Fibroblast of lung (primary cell): ENCODE data around the gene CARHSP1. TPM values are rescaled to one million over a fixed set of nuclear protein-coding genes. Genes with fewer than 3 reads are reported as not detected.

Source experiments
- DNase-seq, 2 donors: peaks; one replicate each; pipeline versions ENCODE4 v3.0.0 to v3.0.0-alpha.2; 2010; ENCODE audit warnings: low read depth in 2 of 2
- H2AFZ ChIP-seq: 2 replicates; pipeline ENCODE4 v1.5.1; 2012; ENCODE audit warnings: low read length, control low read depth, inconsistent platforms
- H3K27ac ChIP-seq: 2 replicates; pipeline ENCODE4 v1.5.1; 2011; ENCODE audit warnings: low read length, control low read depth; ENCODE audit not compliant: insufficient read depth
- H3K27me3 ChIP-seq: 2 replicates; pipeline ENCODE4 v1.5.1; 2011; ENCODE audit warnings: mild to moderate bottlenecking, low read length; ENCODE audit not compliant: control insufficient read depth, insufficient read depth
- H3K36me3 ChIP-seq: 2 replicates; pipeline ENCODE4 v1.5.1; 2011; ENCODE audit warnings: low read length; ENCODE audit not compliant: control insufficient read depth, insufficient read depth
- H3K4me1 ChIP-seq: 2 replicates; pipeline ENCODE4 v1.5.1; 2011; ENCODE audit warnings: low read length; ENCODE audit not compliant: control insufficient read depth, insufficient read depth; ENCODE audit errors: extremely low read depth
- H3K4me2 ChIP-seq: 2 replicates; pipeline ENCODE4 v1.5.1; 2011; ENCODE audit warnings: low read length, control low read depth; ENCODE audit not compliant: insufficient read depth; ENCODE audit errors: extremely low read depth
- H3K4me3 ChIP-seq, 4 experiments: fragments of 200-600 bp in 1 of 4; sonication (generic) in 1 of 4; replicated peaks in 1 of 4; 2 replicates each; pipeline ENCODE4 v1.5.1; 2011 to 2016; ENCODE audit warnings: low read length in 4 of 4, low read depth in 3 of 4, mild to moderate bottlenecking in 3 of 4, control low read depth in 2 of 4, inconsistent platforms in 1 of 4, mixed read lengths in 1 of 4; ENCODE audit not compliant: insufficient read depth in 1 of 4; ENCODE audit errors: control extremely low read depth in 1 of 4
- H3K79me2 ChIP-seq: 2 replicates; pipeline ENCODE4 v1.5.1; 2012; ENCODE audit warnings: mild to moderate bottlenecking, low read length, inconsistent platforms; ENCODE audit not compliant: control insufficient read depth, insufficient read depth
- H3K9ac ChIP-seq: 2 replicates; pipeline ENCODE4 v1.5.1; 2011; ENCODE audit warnings: mild to moderate bottlenecking, low read length, control low read depth; ENCODE audit not compliant: insufficient read depth
- H3K9me3 ChIP-seq: 2 replicates; pipeline ENCODE4 v1.5.1; 2012; ENCODE audit warnings: low read depth, low read length; ENCODE audit not compliant: control insufficient read depth, insufficient read depth
- H4K20me1 ChIP-seq: 2 replicates; pipeline ENCODE4 v1.5.1; 2011; ENCODE audit warnings: low read length; ENCODE audit not compliant: control insufficient read depth, insufficient read depth; ENCODE audit errors: extremely low read depth
- EZH2 ChIP-seq: IDR thresholded peaks from 2 replicates; pipeline ENCODE4 v1.5.1; 2012; ENCODE audit warnings: low read length, control low read depth, mild to moderate bottlenecking; ENCODE audit errors: missing control alignments
- polyA plus RNA-seq, 2 donors: library from polyadenylated mRNA; depleted of rRNA in 1 of 2; stranded (reverse) in 1 of 2; unstranded in 1 of 2; fragments of >200 nt; gene quantifications; 2 replicates each; pipeline ENCODE4 v1.2.1, GENCODE V29; 2011 to 2012; ENCODE audit warnings: missing spikeins in 1 of 2
- total RNA-seq: library from RNA; depleted of rRNA; stranded (reverse); fragments of >200 nt; gene quantifications from 2 replicates; pipeline ENCODE4 v1.2.1, GENCODE V29; 2014
- TF ChIP-seq, protein P1 (sequence below), 2 donors: IDR thresholded peaks in 1 of 2; conservative IDR thresholded peaks in 1 of 2; 1 replicate in 1 of 2; 2 replicates in 1 of 2; pipeline ENCODE4 v1.5.1; 2011 to 2012; ENCODE audit warnings: low read length in 2 of 2, control low read depth in 1 of 2, inconsistent platforms in 1 of 2, low read depth in 1 of 2, mild to moderate bottlenecking in 1 of 2

The CARHSP1 gene
- total and polyA plus RNA-seq, 2 donors (not counting 1 experiment from before 2014, with no cell fraction given), result 90.9 to 108 TPM

DNA sequence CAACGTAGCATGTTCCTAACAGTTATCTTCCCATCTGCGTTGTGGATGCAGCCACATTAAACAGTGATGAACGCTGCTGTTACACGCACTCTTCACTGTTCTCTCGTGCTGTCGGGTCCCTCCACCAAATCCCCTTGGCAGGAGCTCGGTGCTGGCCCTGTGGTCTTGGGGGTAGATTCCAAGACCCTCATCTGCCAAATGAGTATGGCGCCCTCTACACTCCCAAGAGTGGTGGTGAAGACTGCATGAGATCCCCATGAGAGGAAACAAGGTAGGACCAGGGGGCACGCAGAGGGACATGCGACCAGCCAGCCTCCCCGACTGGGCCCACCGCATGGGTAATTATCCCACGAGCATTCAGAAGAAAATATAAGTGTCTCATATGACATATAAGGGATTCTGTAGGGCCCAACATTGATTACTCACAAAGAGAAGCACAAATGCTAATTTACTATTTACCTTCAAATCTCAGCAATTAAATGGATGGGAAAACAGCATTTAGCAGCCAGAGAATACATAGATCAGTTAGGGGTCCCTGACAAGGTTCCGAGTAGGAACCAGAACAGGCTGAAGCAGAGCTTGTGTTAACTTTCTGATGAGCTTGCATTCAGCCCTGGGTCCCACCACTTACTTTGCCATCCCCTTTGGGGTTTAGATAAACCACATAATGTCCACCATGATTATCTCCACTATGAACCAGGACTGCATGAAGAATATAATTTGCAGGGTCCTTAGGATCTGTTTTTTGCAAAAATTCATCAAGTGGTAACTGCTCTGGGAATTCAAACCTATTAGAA, 37.2 kb upstream of the CARHSP1 start:
- no peak overlapping the region for H3K4me2 ChIP-seq
- TF ChIP-seq, protein P1, sequence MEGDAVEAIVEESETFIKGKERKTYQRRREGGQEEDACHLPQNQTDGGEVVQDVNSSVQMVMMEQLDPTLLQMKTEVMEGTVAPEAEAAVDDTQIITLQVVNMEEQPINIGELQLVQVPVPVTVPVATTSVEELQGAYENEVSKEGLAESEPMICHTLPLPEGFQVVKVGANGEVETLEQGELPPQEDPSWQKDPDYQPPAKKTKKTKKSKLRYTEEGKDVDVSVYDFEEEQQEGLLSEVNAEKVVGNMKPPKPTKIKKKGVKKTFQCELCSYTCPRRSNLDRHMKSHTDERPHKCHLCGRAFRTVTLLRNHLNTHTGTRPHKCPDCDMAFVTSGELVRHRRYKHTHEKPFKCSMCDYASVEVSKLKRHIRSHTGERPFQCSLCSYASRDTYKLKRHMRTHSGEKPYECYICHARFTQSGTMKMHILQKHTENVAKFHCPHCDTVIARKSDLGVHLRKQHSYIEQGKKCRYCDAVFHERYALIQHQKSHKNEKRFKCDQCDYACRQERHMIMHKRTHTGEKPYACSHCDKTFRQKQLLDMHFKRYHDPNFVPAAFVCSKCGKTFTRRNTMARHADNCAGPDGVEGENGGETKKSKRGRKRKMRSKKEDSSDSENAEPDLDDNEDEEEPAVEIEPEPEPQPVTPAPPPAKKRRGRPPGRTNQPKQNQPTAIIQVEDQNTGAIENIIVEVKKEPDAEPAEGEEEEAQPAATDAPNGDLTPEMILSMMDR (conservative IDR thresholded peaks at IDR 0.05 in 1 of 2, IDR thresholded peaks at IDR 0.05 in 1 of 2; ENCODE audit: low read depth in 1 of 2, low read length in 2 of 2), result peak; percentile 13 to 28
- TF ChIP-seq EZH2, result no peak
- H3K79me2 ChIP-seq, result peaks cover 2% of the 10 kb centered on the region
- H3K9ac ChIP-seq, result no peak overlapping the region
- no peaks in the 10 kb centered on the region for H3K4me1 ChIP-seq
- no peaks in the 10 kb centered on the region for H3K27me3 ChIP-seq
- no peaks in the 10 kb centered on the region for H3K9me3 ChIP-seq
- DNase-seq, result no peak
- no peaks in the 10 kb centered on the region for H4K20me1 ChIP-seq
- H3K27ac ChIP-seq, result no peak overlapping the region
- no peak overlapping the region for H3K4me3 ChIP-seq
- H2AFZ ChIP-seq, result no peak overlapping the region
- peaks cover 12% of the 10 kb centered on the region for H3K36me3 ChIP-seq

DNA sequence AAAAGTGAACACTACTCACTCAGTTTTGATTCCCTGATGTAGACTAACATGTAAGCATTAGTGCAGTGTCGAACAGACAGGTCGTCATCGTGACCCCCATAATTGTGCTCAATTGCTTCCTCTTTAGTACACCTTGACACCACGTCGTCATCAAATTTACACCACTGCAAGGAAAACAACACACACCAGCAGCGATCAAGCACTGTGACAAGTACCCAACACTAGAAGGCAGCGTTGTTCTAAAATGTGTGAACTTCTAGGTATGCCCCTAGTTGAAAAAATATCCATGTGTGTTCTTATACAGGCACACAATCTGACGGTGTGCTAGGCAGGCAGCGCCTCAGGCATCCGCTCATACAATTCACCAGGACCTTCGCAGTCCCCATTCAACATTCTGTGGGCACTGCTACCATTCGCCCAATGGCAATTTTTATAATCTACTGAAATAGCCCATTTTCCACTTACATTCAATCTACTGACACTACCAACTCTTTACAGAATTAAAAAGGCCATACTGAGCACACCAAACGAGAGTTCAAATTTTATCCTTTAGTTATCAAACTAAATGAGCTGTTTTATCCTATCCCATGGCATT, 36.5 kb upstream of the CARHSP1 start:
- Histone ChIP-seq H4K20me1 (no peaks in the 10 kb centered on the region), H3K9me3 (no peaks in the 10 kb centered on the region), H2AFZ (no peak overlapping the region), H3K4me2 (no peak overlapping the region), H3K36me3 (peaks cover 11% of the 10 kb centered on the region), H3K27me3 (no peaks in the 10 kb centered on the region), H3K4me1 (no peaks in the 10 kb centered on the region), H3K9ac (no peak overlapping the region), H3K27ac (no peak overlapping the region), H3K4me3 (no peak overlapping the region), H3K79me2 (peaks cover 2% of the 10 kb centered on the region)
- TF ChIP-seq, protein P1 (conservative IDR thresholded peaks at IDR 0.05 in 1 of 2, IDR thresholded peaks at IDR 0.05 in 1 of 2; ENCODE audit: low read depth in 1 of 2, low read length in 2 of 2), result peak; percentile 57 to 60
- TF ChIP-seq EZH2, result no peak
- DNase-seq, result peak; percentile 33 to 59

DNA sequence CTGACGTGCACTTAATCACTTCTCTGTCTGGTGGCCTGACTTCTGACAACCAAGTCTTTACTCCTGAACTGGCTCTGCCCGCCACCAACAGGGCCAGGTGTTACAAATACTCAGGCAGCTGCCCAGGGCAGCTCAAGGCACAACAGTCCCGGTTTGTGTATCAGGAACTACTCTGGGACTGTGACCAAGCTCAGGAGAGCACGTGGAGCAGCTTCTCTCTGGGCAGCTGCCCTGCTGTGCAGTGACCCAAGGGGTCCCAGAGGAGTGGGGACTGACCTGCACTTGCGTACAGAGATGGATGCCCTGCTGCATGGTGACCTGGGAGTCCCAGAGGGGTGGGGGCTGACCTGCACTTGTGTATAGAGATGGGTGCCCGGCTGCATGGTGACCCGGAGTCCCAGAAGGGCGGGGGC, 35.2 kb upstream of the CARHSP1 start:
- no peak overlapping the region for H3K27ac ChIP-seq
- no peaks in the 10 kb centered on the region for H3K27me3 ChIP-seq
- no peaks in the 10 kb centered on the region for H3K4me1 ChIP-seq
- H3K9me3 ChIP-seq, result no peaks in the 10 kb centered on the region
- peaks cover 12% of the 10 kb centered on the region for H3K36me3 ChIP-seq
- no peak overlapping the region for H3K4me3 ChIP-seq
- no peak for DNase-seq
- no peaks in the 10 kb centered on the region for H4K20me1 ChIP-seq
- peaks cover 2% of the 10 kb centered on the region for H3K79me2 ChIP-seq
- no peak overlapping the region for H2AFZ ChIP-seq
- H3K4me2 ChIP-seq, result no peak overlapping the region
- no peak for TF ChIP-seq EZH2
- TF ChIP-seq, protein P1 (conservative IDR thresholded peaks at IDR 0.05 in 1 of 2, IDR thresholded peaks at IDR 0.05 in 1 of 2; ENCODE audit: low read depth in 1 of 2, low read length in 2 of 2), result no peak
- no peak overlapping the region for H3K9ac ChIP-seq
